ENCODE measurements around the gene PALLD. TPM values are rescaled to one million over a fixed set of nuclear protein-coding genes. Genes with fewer than 3 reads are reported as not detected.

Gene PALLD
- total RNA-seq, 1 experiment from 2014 or later, result 23.7 TPM

- POLR2A ChIA-PET, result interaction anchor here (2.7 kb wide), 1 partner anchor 15 kb away, joined by 43 read pairs; no protein-coding TSS in a partner anchor
- Mint-ChIP-seq H3K36me3 (no peaks in the 10 kb centered on the region), H3K4me1 (peaks cover 48% of the 10 kb centered on the region), H3K9me3 (no peaks in the 10 kb centered on the region), H3K27ac (0 out of 2 replicates have a peak overlapping the region, but pooled peaks have one; percentile 57), H3K27me3 (ENCODE audit: low read depth) (no peaks in the 10 kb centered on the region), H3K4me3 (peak overlapping the region; percentile 21; the same call in 1 of the 2 replicates)
- CTCF ChIA-PET, result interaction anchor here (1.0 kb wide), 1 partner anchor 15 kb away, joined by 14 read pairs; no protein-coding TSS in a partner anchor
- DNase-seq (ENCODE audit: low spot score), result no peak
- TF ChIP-seq GTF2I (CRISPR knock-in tag; conservative IDR thresholded peaks at IDR 0.05), result no peak
- TF ChIP-seq IRF1 (CRISPR knock-in tag; IDR thresholded peaks at IDR 0.05), result no peak
- TF ChIP-seq SMAD3 (CRISPR knock-in tag; IDR thresholded peaks at IDR 0.05; ENCODE audit: borderline replicate concordance), result no peak
- TF ChIP-seq ZBTB43 (CRISPR knock-in tag; IDR thresholded peaks at IDR 0.05), result no peak
- TF ChIP-seq ZNF121 (CRISPR knock-in tag; IDR thresholded peaks at IDR 0.05), result no peak
- no peak for ATAC-seq
Measured at GRCh38 chr4:168817370-168817769, 320.5 kb downstream of the PALLD start.

- TF ChIP-seq ATF1 (CRISPR knock-in tag; IDR thresholded peaks at IDR 0.05) (no peak), NR1H2 (CRISPR knock-in tag; IDR thresholded peaks at IDR 0.05) (no peak), STAT6 (CRISPR knock-in tag; conservative IDR thresholded peaks at IDR 0.05; ENCODE audit: low read depth) (no peak)
- ChIA-PET POLR2A (interaction anchor here (2.8 kb wide), 1 partner anchor 9 kb away, joined by 12 read pairs; no protein-coding TSS in a partner anchor), CTCF (interaction anchor here (0.7 to 1.7 kb wide), 4 partner anchors 9 to 99 kb away, joined by 3 to 7 read pairs (median 3); no protein-coding TSS in a partner anchor)
- Mint-ChIP-seq H3K36me3 (no peaks in the 10 kb centered on the region), H3K4me3 (no peak overlapping the region), H3K4me1 (peaks cover 22% of the 10 kb centered on the region), H3K9me3 (no peaks in the 10 kb centered on the region), H3K27ac (no peak overlapping the region; the same call in 1 of the 2 replicates), H3K27me3 (ENCODE audit: low read depth) (no peaks in the 10 kb centered on the region)
- DNase-seq (ENCODE audit: low spot score), result no peak
- no peak for ATAC-seq
Measured at GRCh38 chr4:168822481-168822880, 325.6 kb downstream of the PALLD start.

GRCh38 chr4:168825975-168826374 lies 329.1 kb downstream of the PALLD start:
- Mint-ChIP-seq H3K4me1 (peaks cover 23% of the 10 kb centered on the region), H3K4me3 (no peak overlapping the region), H3K36me3 (no peaks in the 10 kb centered on the region), H3K9me3 (no peaks in the 10 kb centered on the region), H3K27ac (no peak overlapping the region), H3K27me3 (ENCODE audit: low read depth) (peaks cover 8% of the 10 kb centered on the region)
- CTCF ChIA-PET, result no interaction called here
- no peak for ATAC-seq
- POLR2A ChIA-PET, result interaction anchor here (1.1 kb wide), 1 partner anchor 184 kb away, joined by 3 read pairs; no protein-coding TSS in a partner anchor
- DNase-seq (ENCODE audit: low spot score), result no peak
- no peak for TF ChIP-seq FOXP4 (CRISPR knock-in tag; IDR thresholded peaks at IDR 0.05)
- TF ChIP-seq SMAD4 (CRISPR knock-in tag; IDR thresholded peaks at IDR 0.05), result no peak
- no peak for TF ChIP-seq RELA (CRISPR knock-in tag; IDR thresholded peaks at IDR 0.05; ENCODE audit: borderline replicate concordance)
- no peak for TF ChIP-seq PRDM15 (CRISPR knock-in tag; IDR thresholded peaks at IDR 0.05)
- TF ChIP-seq ZNF532 (CRISPR knock-in tag; IDR thresholded peaks at IDR 0.05; ENCODE audit: borderline replicate concordance), result no peak
- no peak for TF ChIP-seq ZNF138 (CRISPR knock-in tag; conservative IDR thresholded peaks at IDR 0.05)

All from WTC11 (cell line).